ENCODE data around the gene MEGF6.

The MEGF6 gene, protein sequence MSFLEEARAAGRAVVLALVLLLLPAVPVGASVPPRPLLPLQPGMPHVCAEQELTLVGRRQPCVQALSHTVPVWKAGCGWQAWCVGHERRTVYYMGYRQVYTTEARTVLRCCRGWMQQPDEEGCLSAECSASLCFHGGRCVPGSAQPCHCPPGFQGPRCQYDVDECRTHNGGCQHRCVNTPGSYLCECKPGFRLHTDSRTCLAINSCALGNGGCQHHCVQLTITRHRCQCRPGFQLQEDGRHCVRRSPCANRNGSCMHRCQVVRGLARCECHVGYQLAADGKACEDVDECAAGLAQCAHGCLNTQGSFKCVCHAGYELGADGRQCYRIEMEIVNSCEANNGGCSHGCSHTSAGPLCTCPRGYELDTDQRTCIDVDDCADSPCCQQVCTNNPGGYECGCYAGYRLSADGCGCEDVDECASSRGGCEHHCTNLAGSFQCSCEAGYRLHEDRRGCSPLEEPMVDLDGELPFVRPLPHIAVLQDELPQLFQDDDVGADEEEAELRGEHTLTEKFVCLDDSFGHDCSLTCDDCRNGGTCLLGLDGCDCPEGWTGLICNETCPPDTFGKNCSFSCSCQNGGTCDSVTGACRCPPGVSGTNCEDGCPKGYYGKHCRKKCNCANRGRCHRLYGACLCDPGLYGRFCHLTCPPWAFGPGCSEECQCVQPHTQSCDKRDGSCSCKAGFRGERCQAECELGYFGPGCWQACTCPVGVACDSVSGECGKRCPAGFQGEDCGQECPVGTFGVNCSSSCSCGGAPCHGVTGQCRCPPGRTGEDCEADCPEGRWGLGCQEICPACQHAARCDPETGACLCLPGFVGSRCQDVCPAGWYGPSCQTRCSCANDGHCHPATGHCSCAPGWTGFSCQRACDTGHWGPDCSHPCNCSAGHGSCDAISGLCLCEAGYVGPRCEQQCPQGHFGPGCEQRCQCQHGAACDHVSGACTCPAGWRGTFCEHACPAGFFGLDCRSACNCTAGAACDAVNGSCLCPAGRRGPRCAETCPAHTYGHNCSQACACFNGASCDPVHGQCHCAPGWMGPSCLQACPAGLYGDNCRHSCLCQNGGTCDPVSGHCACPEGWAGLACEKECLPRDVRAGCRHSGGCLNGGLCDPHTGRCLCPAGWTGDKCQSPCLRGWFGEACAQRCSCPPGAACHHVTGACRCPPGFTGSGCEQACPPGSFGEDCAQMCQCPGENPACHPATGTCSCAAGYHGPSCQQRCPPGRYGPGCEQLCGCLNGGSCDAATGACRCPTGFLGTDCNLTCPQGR (N-terminal part only)

DNA sequence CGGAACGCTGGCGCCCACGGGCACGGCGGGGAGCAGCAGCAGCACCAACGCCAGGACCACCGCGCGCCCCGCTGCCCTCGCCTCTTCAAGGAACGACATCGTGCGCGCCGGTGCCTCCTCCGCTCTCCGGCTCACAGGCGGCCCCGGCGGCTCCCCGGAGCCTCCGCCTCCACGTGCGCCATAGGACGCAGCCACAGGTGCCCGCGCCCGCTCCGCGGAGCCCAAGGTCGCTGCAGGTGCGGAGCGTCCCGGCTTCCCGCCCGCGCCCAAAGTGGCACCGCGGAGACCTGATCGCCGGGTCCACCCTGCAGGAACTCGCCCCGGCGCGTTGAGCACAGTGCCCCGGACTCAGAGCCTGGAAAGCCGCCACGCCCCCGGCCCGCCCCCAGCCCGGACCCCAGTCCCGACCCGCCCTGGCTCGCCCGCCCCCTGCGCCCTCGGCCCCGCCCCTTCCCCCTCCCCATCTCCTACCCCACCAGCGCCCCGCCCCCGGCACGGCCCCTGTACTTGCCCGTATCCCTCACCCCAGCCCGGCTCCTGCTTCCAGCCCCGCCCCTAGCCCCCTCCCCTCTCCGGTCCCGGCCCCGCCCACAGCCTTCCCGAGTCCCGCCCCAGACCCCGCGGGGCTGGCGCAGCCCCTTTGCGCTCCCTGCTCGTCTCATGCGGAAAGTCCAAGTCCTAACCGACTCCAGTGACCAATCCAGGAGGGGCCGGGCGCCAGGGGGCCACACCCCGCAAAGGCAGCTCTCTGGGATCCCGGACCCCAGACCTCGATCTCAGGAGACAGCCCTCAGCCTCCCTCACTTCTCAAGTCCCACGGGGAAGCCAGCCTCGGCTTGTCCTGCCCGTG lies at the start of gene MEGF6:
Gene MEGF6 (minus strand): TSS at position 339 of the 850 bp plus-strand sequence. CDS start 240 bp downstream, at position 99.
- no peak for DNase-seq

DNA sequence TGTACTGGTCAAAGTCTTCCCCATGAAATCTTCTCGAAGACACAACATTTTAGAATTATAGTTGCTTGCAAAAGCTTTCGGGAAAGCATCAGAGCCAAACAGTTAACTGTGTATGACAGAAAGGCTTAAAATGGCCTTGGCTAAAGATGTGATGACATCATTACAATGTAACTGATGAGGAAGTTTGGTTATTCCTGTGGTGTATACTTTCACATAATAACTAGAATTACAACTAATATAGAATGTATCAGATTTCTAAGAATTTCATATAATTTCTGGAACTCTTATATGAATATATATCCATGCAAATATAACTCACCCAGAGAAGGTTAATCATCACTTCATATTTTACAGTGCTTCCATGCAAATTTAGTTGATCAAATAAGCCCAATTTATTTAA lies 49.4 kb upstream of the MEGF6 start:
- DNase-seq = no peak

DNA sequence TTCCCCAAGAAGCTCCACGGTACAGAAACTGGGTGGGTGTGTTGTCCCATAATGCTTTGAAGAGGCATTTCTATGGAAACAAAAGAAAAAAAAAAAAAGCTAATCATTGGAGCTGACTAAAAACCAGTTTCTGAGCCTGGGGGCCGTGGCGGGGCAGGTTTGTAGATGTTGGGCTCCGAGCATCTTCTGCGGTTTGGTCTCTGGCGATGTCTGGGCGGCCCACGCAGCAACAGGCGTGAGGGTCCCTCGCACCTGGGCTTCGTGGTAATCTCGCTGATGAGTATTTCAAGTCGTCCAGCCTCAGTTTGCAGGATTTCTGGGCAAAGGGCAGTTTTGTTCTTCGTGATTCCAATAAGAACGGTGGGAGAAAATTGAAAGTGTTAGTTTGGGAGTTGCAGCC lies 47.8 kb upstream of the MEGF6 start:
- DNase-seq = no peak

DNA sequence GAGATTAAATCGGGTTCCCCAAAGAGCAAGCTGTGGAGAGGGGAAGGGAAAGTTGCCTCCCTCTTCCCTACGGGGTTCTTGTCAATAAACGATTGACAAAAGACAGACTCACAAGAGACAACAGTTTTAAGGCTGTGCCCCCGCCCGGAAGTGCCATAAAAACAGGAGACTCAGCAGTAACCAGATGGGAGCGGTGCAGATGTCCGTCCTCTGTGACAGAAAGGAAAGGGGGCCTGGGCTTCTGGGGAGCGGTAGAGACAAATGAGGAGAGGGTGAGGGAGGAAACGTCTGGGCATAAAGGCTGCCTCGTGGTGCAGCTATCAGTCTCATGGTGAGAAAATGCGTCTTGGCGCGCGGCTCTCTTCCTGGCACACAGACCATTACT lies 46.9 kb upstream of the MEGF6 start:
- no peak for DNase-seq

GRCh38 chr1:3657578-3658230 lies 46.4 kb upstream of the MEGF6 start:
- DNase-seq = no peak

- no peak for DNase-seq
Observed at GRCh38 chr1:3657096-3657475, 45.8 kb upstream of the MEGF6 start.

DNA sequence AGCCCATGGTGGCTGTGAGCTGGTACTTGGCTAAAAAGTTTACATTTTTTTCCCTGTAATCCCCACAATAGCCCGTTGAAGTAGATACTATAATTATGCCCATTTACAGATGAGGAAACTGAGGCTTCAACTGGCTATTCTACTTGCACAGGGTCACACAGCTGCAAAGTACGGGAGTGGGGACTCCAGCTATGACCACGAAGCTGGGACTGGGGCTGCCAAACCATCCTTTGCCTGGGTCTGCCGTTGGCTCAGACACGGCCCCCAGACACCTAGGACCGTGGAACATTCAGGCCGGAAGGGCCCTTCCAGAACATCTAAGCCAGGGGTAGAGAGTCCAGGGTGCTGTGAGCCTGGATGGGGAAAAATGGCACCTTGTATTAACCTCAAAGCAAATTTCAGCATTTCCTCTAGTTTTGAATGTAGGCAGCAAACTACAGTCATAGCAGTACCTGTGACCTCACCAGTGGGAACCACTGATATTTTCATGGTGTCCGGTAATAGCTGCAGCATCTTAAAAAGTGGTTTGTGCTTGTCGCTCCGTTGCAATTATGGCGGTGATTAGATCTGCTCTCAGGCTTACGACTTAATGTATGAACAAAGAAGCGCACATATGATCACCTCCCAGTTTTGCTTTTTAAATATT lies 45.3 kb upstream of the MEGF6 start:
- no peak for DNase-seq

DNA sequence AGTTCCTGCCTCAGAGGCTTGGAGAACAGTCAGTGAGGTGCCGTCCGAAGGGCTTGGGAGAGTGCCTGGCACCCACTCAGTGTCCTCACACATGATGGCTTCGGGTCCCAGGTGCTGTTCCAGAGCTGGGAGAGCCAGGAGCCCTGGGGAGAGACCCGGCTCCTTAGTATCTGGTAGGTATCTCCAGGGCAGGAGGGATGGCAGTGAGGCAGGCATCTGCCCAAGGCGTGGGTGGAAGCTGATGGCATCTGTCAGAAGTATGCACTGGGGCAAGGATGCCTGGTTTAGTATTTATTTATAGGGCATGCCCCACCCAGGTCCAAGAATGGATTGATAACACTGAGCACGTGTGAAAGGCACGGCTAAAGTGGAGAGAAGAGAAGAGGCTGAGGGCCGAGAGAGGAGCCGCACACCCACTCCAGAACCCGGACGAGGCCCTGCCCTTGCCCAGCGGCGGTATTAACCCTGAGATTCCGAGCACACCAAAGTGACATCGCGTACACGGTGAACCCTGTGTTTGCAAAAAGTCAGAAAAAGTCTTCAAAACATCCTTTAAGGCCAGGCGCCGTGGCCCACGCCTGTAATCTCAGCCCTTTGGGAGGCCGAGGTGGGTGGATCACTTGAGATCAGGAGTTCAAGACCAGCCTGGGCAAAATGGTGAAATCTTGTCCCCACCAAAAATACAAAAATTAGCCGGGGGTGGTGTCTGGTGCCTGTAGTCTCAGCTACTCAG lies 43.4 kb upstream of the MEGF6 start:
- no peak for DNase-seq

DNA sequence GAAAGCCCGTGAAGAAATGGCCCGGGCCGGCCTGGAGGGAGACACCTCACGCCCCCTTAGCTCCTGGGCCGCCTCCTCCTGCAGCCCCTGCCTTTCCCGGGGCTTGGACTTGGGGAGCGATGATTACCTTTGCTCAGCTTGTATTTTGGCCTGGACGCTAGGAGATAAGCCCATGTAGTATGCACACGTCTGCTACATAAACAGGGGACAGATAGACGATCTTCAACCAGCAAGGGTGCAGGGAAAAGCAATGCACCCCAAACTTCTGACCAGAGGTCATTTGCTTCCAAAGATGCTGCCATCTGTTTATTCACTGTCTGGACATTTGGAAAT lies 41.9 kb upstream of the MEGF6 start:
- no peak for DNase-seq

GRCh38 chr1:3652548-3653285 lies 41.4 kb upstream of the MEGF6 start:
- no peak for DNase-seq

DNA sequence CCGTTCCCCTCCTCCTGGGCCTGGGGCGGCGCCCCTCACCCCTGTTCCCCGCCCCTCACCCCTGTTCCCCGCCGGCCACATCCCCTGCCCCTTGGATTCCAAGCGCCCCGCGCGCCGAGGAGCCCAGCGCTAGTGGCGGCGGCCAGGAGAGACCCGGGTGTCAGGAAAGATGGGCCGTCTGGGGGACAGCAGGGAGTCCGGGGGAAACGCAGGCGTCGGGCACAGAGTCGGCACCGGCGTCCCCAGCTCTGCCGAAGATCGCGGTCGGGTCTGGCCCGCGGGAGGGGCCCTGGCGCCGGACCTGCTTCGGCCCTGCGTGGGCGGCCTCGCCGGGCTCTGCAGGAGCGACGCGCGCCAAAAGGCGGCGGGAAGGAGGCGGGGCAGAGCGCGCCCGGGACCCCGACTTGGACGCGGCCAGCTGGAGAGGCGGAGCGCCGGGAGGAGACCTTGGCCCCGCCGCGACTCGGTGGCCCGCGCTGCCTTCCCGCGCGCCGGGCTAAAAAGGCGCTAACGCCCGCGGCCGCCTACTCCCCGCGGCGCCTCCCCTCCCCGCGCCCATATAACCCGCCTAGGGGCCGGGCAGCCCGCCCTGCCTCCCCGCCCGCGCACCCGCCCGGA lies 40.7 kb upstream of the MEGF6 start, which contains the start of gene TP73:
Gene TP73 (plus strand): TSS at position 587 of the 618 bp plus-strand sequence. CDS start 29,850 bp downstream, outside the sequence.
- no peak for DNase-seq

GRCh38 chr1:3651026-3651929 lies 40.0 kb upstream of the MEGF6 start:
- no peak for DNase-seq

- DNase-seq = no peak
Observed at GRCh38 chr1:3650248-3651025, 39.1 kb upstream of the MEGF6 start.

GRCh38 chr1:3649342-3650247 lies 38.3 kb upstream of the MEGF6 start, which contains the start of gene WRAP73:
Gene WRAP73, minus strand, starts transcription at chr1:3650103. Its CDS starts 104 bp downstream, at chr1:3649999.
- DNase-seq = peak; percentile 87

- DNase-seq = no peak
Observed at GRCh38 chr1:3646596-3646995, 35.3 kb upstream of the MEGF6 start.

Data from activated CD4-positive, CD25-positive, alpha-beta regulatory T cell treated with anti-CD3 and anti-CD28 coated beads, Interleukin-2, amount 50 U/mL, for 72 hours (primary cell).